Brain microvascular endothelial cell (primary cell): Measurements from ENCODE around the gene CCDC85A.

Experiments used
- DNase-seq: peaks from one replicate; pipeline ENCODE4 v3.0.0-alpha.2; 2020
- H3K27ac ChIP-seq: fragments of 250-450 bp; sonication (Bioruptor Pico); 2 replicates; pipeline ENCODE4 v1.5.1; 2020; ENCODE audit warnings: mild to moderate bottlenecking, moderate library complexity
- H3K27me3 ChIP-seq: fragments of 250-450 bp; sonication (Bioruptor Pico); replicated peaks from 2 replicates; pipeline ENCODE4 v1.5.1; 2020; ENCODE audit warnings: mild to moderate bottlenecking
- H3K36me3 ChIP-seq: fragments of 250-450 bp; sonication (Bioruptor Pico); replicated peaks from 2 replicates; pipeline ENCODE4 v1.5.1; 2020; ENCODE audit warnings: mild to moderate bottlenecking
- H3K4me3 ChIP-seq: 2 replicates; pipeline ENCODE4 v1.5.1; 2011; ENCODE audit warnings: low read depth, mild to moderate bottlenecking, control low read depth, low read length, moderate library complexity
- CTCF ChIP-seq: IDR thresholded peaks from 2 replicates; pipeline ENCODE4 v1.5.1; 2011; ENCODE audit warnings: low read depth, mild to moderate bottlenecking, moderate library complexity, low read length, control low read depth, inconsistent platforms; ENCODE audit errors: missing control alignments
- in situ Hi-C: cut with HindIII; loops from 2 replicates; pipeline ENCODE4 v1.10.0; 2017; ENCODE audit warnings: low sequenced_read_pairs, low pct_ligation_motif_present

CCDC85A gene

GRCh38 chr2:56285224-56285623, 101.4 kb downstream of the CCDC85A start:
- Histone ChIP-seq H3K36me3 (no peaks in the 10 kb centered on the region), H3K27ac (no peak overlapping the region), H3K27me3 (no peaks in the 10 kb centered on the region), H3K4me3 (no peak overlapping the region)
- no peak for TF ChIP-seq CTCF
- DNase-seq = no peak
- in situ Hi-C loops = no loop called here

- no peak for TF ChIP-seq CTCF
- Histone ChIP-seq H3K27ac (no peak overlapping the region), H3K36me3 (no peaks in the 10 kb centered on the region), H3K27me3 (no peaks in the 10 kb centered on the region), H3K4me3 (no peak overlapping the region)
- DNase-seq = no peak
- in situ Hi-C loops = no loop called here
Measured at GRCh38 chr2:56286936-56287335, 103.1 kb downstream of the CCDC85A start.

GRCh38 chr2:56287508-56287907, 103.7 kb downstream of the CCDC85A start:
- Histone ChIP-seq H3K27ac (no peak overlapping the region), H3K4me3 (no peak overlapping the region), H3K36me3 (no peaks in the 10 kb centered on the region), H3K27me3 (no peaks in the 10 kb centered on the region)
- no peak for DNase-seq
- no peak for TF ChIP-seq CTCF
- in situ Hi-C loops = no loop called here

GRCh38 chr2:56287974-56288373, 104.2 kb downstream of the CCDC85A start:
- no peak for TF ChIP-seq CTCF
- Histone ChIP-seq H3K4me3 (no peak overlapping the region), H3K36me3 (no peaks in the 10 kb centered on the region), H3K27me3 (no peaks in the 10 kb centered on the region), H3K27ac (no peak overlapping the region)
- in situ Hi-C loops = no loop called here
- no peak for DNase-seq

- no peak overlapping the region for H3K27ac ChIP-seq
- in situ Hi-C loops = no loop called here
- no peak for TF ChIP-seq CTCF
Measured at GRCh38 chr2:56288838-56289580, 105.2 kb downstream of the CCDC85A start.

GRCh38 chr2:56291711-56292110, 107.9 kb downstream of the CCDC85A start:
- Histone ChIP-seq H3K27me3 (no peaks in the 10 kb centered on the region), H3K27ac (no peak overlapping the region), H3K4me3 (no peak overlapping the region), H3K36me3 (no peaks in the 10 kb centered on the region)
- DNase-seq = no peak
- in situ Hi-C loops = no loop called here
- TF ChIP-seq CTCF = no peak

More at GRCh38 chr2:56288838-56289580, 105.2 kb downstream of the CCDC85A start:
- no peaks in the 10 kb centered on the region for H3K36me3 ChIP-seq
- no peak overlapping the region for H3K4me3 ChIP-seq
- no peaks in the 10 kb centered on the region for H3K27me3 ChIP-seq
- DNase-seq = no peak
